HL-60/S4 (cell line): ENCODE results near the gene LRP1.

Experiments
- in situ Hi-C: fragments of 300-500 bp; cut with MboI; formaldehyde crosslinking; loops from 2 replicates; pipeline ENCODE4 v1.14.3; 2022; ENCODE audit warnings: low sequenced_read_pairs

LRP1 gene

DNA sequence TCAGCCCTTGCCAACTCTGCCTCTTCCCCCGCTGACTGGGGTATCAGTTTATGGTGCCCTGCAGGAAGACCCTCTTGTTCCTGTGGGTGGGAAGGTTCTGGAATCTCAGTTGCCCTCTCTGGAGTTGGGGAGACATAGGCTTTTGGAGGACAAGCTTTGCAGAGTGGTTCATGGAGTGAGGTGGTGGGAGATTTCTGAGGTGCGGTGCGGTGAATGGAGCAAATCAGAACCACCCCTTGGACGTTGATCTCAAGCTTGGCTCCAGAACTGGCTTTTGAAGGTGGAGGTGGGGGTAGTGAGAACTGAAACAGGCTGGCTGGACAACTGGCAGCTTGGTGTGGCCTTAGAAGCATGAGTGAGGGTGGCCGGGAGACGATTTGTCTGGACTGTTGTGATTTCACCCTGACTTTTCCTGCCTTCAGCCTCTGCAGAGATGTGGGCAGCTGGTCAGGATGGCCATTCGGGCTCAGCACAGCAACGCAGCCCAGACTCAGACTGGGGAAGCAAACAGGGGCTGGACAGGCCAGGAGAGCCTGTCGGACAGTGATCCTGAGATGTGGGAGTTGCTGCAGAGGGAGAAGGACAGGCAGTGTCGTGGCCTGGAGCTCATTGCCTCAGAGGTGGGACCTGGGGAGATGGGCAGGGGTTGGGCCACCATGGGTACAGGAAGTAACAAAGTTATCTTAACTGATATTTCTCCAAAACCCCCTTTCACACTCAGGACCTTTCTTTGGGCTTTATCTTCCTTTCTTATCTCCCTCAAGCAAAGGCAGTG is 102.3 kb downstream of the LRP1 start:
- in situ Hi-C loops: no loop called here

DNA sequence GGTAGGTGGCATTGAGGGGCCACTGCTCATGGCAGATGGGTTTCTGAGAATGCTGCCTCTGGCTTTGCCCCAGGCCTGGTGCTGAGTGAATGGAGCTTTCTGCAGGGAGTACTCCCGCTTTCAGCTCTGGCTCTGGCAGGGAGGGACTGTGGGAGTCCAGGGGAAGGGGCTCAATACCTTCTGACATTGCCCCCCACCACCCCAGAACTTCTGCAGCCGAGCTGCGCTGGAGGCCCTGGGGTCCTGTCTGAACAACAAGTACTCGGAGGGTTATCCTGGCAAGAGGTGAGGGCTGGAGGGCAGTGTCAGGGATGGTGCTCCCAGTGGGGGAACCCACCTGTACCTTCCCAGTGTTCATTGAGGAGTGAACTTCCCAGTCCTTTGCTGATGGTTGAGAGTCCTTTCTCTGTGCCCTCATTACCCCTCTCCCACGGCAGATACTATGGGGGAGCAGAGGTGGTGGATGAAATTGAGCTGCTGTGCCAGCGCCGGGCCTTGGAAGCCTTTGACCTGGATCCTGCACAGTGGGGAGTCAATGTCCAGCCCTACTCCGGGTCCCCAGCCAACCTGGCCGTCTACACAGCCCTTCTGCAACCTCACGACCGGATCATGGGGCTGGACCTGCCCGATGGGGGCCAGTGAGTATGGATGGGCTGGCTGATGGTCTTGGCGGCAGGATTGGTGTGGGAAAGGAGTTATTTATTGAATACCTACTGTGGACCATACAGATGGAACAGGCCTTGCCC is 103.2 kb downstream of the LRP1 start:
- in situ Hi-C loops: no loop called here

DNA sequence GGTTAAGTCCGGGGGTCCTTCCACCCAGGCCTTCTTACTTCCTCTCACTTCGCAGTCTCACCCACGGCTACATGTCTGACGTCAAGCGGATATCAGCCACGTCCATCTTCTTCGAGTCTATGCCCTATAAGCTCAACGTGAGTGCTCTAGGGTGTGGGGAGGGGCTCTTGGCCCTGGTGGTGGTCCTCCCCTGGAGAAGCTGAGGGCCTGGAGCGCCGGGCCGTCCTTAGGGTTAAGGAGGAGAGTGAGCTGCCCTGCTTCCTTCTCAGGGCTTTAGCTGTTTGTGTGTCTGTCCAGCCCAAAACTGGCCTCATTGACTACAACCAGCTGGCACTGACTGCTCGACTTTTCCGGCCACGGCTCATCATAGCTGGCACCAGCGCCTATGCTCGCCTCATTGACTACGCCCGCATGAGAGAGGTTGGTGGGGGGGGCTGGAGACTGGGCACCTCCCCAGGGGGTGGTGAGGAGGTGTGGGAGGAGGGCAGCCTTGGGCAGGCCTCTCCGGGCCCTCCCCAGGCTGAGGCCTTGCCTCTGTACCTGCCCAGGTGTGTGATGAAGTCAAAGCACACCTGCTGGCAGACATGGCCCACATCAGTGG is 104.0 kb downstream of the LRP1 start:
- in situ Hi-C loops: no loop called here

DNA sequence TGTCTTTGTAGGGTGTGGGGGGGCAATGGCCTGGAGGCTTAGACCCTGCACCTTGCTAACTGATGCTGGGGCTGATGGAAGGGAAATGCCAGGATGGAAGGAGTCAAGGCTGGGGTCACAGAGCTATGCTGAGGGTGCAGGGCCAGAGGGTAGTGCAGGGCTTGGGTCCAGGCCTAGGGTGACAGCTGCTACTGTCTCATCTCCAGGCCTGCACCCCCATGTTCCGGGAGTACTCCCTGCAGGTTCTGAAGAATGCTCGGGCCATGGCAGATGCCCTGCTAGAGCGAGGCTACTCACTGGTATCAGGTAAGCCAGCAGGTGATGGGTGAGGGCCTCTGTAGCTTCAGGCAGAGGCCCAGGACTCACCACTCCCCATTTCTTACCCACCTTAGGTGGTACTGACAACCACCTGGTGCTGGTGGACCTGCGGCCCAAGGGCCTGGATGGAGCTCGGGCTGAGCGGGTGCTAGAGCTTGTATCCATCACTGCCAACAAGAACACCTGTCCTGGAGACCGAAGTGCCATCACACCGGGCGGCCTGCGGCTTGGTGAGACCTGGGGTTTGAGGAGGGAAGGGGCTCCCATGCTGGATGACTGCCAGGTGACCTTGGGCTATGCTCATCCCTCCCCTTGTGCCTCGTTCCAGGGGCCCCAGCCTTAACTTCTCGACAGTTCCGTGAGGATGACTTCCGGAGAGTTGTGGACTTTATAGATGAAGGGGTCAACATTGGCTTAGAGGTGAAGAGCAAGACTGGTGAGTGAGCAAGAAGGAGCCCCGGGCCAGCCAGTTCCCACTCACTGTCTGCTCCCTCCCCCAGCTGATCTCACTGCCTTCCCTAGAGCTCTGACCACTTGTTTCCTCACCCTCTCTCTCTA is 105.3 kb downstream of the LRP1 start:
- in situ Hi-C loops: no loop called here

DNA sequence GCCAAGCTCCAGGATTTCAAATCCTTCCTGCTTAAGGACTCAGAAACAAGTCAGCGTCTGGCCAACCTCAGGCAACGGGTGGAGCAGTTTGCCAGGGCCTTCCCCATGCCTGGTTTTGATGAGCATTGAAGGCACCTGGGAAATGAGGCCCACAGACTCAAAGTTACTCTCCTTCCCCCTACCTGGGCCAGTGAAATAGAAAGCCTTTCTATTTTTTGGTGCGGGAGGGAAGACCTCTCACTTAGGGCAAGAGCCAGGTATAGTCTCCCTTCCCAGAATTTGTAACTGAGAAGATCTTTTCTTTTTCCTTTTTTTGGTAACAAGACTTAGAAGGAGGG is 105.9 kb downstream of the LRP1 start:
- in situ Hi-C loops: no loop called here

DNA sequence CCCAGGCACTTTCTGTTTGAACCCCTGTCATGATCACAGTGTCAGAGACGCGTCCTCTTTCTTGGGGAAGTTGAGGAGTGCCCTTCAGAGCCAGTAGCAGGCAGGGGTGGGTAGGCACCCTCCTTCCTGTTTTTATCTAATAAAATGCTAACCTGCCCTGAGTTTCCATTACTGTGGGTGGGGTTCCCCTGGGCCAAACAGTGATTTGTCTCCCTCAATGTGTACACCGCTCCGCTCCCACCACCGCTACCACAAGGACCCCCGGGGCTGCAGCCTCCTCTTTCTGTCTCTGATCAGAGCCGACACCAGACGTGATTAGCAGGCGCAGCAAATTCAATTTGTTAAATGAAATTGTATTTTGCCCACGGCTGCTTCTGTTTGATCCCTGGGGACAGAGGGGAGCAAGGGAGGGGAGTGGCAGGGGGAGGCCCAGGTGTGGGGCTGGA is 106.3 kb downstream of the LRP1 start:
- in situ Hi-C loops: no loop called here

DNA sequence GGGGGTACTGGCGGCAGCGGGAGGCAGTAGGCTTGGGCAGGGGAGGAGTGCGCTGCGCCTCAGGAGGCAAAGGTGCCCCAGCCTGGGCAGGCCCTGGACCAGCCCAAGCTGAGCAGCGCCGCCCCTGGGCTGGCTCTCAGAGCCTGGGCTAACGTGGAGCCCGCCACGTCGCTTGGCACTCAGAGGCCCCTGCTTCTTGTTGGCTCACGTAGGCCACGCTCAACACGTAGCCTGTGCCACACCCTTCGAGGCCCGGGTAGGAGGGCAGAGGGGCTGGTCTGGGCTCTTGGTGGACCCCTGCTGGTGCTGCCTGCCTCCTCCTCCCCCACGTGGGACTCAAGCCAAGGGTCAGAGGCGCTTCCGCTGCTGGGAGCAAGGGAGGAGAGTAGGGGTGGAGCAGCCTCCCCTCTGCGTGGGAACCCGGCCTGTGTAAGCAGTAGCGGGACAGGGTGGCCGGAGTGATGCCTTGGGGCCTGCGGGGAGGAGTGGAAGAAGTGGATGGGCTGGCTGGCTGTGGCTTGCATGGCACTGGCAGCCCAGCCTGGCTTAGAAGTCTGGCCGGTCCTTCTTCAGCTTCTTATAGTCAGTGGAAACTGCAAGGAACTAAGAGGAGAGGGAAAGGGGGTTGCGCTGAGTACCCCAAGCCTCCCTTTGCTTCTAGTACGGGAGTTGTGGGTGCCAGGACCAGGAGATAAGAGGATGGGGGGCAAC is 106.9 kb downstream of the LRP1 start:
- in situ Hi-C loops: no loop called here

DNA sequence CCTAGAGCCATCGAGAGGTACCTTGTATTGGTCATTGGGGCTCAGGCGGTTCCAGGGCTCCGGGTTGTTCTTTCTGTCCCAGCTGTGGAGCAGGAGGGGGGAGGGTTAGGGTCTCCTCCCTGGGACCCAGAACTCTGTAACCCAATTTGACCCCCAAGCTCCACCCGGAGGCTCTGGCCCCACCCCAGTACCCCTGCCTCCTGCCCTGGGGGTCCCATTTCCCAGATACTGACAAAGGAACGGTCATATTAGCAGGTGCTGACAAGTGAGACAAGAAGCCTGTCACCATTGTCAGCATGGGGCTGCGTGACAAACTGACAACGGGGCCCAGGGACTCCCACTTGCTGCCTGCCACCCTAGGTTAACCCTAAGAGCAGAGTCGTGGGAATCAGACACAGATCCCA is 107.4 kb downstream of the LRP1 start:
- in situ Hi-C loops: no loop called here

DNA sequence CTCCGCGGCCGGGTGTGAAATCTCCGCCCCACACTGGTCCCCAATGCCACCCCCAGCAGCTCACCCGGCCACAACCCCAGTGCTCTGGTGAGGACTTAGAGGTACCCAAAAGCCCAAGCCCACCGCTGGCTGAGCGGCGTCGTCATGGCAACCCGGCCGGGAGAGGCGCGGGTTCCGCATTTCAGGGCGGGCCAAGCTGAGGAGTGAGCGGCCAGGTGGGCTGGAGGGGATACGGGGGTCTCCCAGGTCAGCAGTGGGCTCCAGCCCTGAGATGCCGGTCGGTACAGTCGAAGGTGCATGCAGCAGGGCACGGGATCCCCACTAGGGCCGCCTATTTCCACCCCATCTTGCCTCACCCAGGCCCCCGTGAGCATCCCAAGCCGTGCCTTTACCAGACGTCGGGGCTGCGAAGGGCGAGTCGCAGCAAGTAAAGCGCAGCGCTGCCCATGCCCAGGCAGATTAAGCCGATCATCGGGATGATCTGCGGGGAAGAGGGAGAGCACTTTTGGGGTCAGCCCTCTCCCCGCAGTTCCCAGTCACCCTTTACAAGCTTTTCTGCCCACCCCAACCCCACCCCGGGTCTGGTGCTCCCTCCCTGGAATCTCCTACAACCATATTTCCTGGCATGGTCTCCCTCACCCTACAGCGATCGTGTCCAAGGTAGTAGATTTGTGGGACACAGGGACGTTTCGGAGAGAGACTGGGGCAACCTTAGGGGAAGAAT is 108.1 kb downstream of the LRP1 start:
- in situ Hi-C loops: no loop called here

DNA sequence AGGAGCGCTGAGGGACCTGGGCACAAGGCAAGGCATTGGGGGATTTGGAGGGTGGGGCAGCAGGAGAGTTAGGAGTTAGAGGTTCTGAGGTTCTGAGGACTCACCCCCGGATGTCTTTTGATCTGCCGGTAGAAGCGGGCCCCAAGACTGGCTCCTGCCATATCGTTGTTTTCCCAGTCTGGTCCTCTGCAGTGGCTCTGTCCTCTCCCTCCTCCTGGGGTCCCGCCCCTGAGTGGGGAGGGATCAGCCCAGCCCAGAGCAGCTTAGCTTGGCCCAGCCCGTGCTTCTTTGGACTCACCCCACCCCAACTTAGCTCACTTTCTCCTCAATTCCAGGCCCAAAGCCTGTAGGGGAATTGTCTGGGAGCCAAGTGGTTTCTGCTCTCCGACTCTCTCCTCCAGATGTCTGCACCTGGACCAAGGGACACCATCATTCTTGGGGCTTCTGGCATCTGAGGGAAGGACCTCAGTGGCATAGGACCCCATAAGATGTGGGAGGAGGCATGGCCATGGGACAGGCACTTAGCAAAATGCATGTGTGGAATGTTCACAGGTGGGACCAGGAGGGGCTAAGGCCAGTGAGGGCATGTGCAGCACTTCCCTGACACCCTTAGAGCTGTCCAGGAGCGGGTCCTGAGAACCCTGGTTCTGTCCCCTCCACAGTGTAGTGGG is 108.8 kb downstream of the LRP1 start:
- in situ Hi-C loops: no loop called here

DNA sequence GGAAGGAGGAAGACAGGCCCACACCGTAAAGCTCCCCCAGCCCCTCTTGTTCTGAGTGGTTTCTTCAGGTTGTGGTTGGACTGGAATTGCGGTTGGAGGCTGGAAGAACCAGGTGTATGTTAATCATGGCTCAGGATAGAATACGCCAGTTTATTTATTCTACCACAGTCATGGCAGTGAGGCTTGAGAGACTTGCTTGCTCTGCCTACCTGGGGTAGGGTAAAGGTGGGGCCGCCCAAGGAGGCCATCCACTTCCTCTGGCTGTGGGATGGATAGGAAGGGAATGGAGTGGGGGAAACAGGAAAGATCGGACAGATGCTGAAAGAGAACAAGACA is 109.3 kb downstream of the LRP1 start:
- in situ Hi-C loops: no loop called here

DNA sequence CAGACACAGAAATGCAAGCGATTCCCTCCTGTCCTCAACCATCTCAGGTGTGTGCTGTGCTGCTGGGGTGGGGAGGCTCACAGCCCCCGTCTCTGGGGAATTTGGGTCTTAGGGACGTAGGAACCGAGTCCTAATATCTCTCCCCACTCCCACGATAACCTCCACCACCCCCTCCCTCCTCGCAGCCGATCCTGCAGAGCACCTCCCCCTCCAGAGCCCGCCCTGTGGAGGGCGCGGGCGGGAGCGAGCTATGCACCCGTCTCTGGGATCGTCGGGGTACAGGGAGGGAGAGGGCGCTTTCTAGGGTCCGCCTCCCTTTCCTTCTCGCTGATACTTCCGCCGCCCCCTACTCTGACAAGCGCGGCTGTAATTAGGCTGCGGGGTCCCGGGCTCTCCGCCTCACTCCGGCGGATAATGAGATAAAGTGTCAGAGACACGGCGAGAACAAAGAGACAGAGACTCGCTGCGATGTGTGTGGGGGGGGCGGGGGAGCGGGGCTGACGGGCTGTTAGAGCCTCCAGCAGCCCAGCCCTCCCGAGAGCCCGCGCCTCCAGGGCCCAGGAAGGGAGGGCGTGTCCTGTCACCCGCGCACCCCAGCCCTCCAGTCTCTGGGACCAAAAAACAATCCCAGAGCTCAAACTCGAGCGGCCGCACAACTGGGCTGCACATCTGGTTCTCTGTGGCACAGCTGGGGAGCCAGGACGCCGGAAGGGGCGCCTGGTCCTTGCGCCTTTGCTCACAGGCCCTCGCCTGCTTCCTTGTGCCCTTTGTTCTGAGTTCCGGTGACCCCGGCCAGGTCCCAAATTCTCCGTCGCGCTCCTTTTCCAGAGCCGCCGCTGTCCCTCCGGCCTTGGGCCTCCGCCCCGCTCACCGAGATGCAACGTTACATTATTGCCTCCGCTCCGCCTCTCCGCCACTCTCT is 109.9 kb downstream of the LRP1 start:
- in situ Hi-C loops: no loop called here

DNA sequence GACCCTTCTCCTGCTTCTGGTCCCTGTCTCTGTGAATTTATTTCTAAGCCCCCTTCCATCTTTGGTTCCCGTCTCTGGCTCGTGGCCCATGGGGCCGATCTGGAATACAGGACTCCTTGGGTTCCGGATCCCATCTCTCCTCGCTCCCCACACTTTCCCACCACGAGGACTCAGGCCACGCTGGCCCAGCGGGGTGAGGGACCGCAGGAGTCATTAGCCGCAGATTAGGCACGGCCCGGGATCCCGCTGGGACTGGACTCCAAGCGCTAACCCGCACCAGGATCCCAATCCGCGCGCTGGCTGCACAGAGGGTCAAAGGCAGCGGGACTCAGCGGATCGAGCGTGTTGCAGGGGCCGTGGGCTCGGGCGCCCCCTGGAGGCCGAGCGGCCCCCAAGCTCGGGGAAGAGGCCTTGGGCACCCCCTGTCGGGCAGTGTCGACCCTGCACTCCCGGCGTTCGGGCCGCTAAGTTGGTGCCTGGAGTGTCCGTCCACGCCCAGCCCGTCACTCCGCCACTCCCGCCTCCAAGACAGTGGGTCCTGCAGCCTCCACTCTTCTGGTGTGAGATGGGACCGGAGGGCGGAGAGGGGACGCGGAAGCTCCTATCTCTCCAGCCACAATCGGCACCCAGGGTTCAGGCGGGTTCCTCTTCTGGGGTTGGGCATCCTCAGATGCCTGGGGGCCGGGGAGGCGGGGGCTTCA is 110.7 kb downstream of the LRP1 start:
- in situ Hi-C loops: no loop called here

DNA sequence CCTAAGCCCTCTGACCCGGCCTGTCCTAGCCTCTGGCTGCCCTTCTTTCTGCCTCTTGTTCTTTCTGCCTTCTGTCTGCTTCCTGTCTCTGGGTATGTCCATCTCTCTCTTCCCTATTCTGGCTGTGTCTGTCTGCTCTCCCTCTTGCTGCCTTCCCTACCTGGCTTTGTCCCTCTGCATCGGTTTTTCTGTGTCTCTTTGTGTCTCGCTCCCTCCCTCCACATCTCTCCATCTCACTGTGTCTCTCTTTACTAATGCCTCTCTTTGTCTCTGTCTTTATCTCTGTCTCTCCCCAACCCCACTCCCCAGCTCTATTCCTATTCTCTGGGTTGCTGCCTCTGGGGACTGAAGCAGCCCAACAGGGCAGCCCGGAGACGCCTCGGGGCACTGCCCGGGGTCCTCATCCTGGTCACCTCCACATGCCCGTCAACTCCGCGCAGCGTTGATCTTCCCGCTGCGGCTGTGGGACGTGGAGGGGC is 111.3 kb downstream of the LRP1 start:
- in situ Hi-C loops: no loop called here

DNA sequence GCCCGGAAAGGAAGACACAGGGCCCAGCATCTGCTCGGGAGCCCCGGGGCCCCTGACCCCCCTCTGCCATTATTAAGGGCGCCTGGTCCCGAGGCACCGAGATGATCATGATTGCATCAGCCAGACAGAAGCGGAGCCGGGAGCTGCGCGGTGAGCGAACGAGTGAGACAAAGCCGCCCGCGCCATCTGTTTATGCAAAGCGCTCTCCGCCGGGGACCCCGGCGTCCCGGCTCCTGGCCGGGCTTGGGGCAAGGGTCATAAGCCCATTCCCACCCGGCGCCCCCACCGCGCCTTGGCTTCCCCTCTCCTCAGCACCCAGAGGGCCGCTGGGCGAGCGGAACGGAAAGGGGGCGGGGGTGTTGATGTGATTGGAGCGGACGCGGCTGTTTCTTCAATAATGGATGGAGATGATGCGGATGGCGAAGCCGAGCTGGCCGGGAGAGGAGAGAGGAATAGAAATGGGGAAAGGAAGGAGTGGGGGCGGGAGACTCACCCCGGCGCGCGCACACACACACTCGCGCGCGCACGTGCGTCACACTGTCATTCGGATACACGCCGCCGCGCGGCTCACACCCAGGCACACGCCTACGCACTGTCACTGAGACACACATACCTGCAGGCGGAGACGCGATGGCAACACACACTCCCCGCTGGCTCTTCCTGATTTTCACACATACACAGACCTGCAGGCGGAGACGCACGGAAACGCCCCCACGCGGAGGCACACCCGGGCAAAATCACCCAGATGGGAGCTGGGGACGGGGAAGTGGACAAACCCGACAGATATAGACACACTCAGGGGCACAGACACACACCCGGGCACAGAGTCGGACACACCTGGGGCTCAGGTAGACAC is 112.0 kb downstream of the LRP1 start:
- in situ Hi-C loops: no loop called here

DNA sequence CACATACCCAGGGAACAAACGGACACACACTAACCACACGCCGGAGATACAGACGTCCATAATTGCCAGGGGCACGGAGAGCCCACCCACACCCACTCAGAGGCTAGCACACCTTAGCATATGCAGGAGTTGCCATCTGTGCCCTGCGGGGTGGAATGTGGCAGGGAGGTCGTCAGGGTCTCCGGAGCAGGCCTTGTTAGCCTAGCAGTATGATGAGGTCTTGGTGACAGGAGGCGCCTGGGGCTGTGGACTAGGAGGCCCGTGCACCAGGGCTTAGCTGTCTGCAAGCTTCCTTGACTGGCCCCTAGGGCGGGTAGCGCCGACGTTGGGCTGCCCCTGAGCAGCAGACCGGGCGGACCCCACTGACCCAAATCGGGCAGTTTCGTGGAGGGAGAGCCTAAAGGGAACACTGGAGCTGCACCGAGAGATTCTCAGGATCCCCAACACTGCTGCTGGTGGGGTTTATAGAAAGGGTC is 112.7 kb downstream of the LRP1 start:
- in situ Hi-C loops: no loop called here
